ENCODE data around the gene FARP1.

GRCh38 chr13:98112456-98112855 is 30.4 kb upstream of the FARP1 start:
- no peak for TF ChIP-seq GABPA (IDR thresholded peaks at IDR 0.05; ENCODE audit: borderline replicate concordance, insufficient read depth, low read length)
- no peak for TF ChIP-seq POLR2AphosphoS5 (IDR thresholded peaks at IDR 0.05; ENCODE audit: low read depth, low read length)
- TF ChIP-seq EGR1 (IDR thresholded peaks at IDR 0.05; ENCODE audit: borderline replicate concordance, low read depth, low read length) = no peak
- TF ChIP-seq RFX5 (IDR thresholded peaks at IDR 0.05; ENCODE audit: borderline replicate concordance, low read depth, low read length) = no peak
- no peak for TF ChIP-seq MAX (IDR thresholded peaks at IDR 0.05)
- no peak for TF ChIP-seq RAD21 (IDR thresholded peaks at IDR 0.05 in 1 of 2, conservative IDR thresholded peaks at IDR 0.05 in 1 of 2; ENCODE audit: low read depth in 2 of 2, low read length in 2 of 2)
- no peak for TF ChIP-seq CTCF (IDR thresholded peaks at IDR 0.05; ENCODE audit: control extremely low read depth in 1 of 3, insufficient read depth in 1 of 3, low read depth in 1 of 3, low read length in 3 of 3)
- no peak for TF ChIP-seq SIRT6 (IDR thresholded peaks at IDR 0.05; ENCODE audit: low read length)
- no peak for TF ChIP-seq CHD2 (IDR thresholded peaks at IDR 0.05; ENCODE audit: low read length)
- no peak for TF ChIP-seq POLR2A (IDR thresholded peaks at IDR 0.05; ENCODE audit: control extremely low read depth in 1 of 2, low read depth in 2 of 2, low read length in 2 of 2)
- TF ChIP-seq CEBPB (IDR thresholded peaks at IDR 0.05; ENCODE audit: low read depth, low read length) = no peak

All from H1 (cell line).